ENCODE measurements around the gene RBMS3. TPM values are rescaled to one million over a fixed set of nuclear protein-coding genes. Genes with fewer than 3 reads are reported as not detected.
"Not testable (repeated sequence)": the region's sequence is repeated elsewhere in the genome, so short reads cannot be mapped to it uniquely, and the experiment has no call there.

The RBMS3 gene
- not detected for polyA plus RNA-seq

GRCh38 chr3:29280404-29281093 is at the start of gene RBMS3:
Gene RBMS3, plus strand, starts transcription at chr3:29281071.
- Mint-ChIP-seq H3K27me3 (ENCODE audit: low read depth in 3 of 3) (peaks cover 2 to 10% (median 4%) of the 10 kb centered on the region in 3 donors), H3K36me3 (no peaks in the 10 kb centered on the region), H3K4me3 (peak within 1 kb of the TSS; percentile 54 to 76 (median 73)), H3K27ac (no peak within 1 kb of the TSS), H3K9me3 (peaks cover 0 to 5% (median 0%) of the 10 kb centered on the region in 6 donors), H3K4me1 (peaks cover 14 to 19% of the 10 kb centered on the region in 2 donors)
- no peak for DNase-seq

GRCh38 chr3:29233126-29233525 is 47.7 kb upstream of the RBMS3 start:
- not testable (repeated sequence) for H3K4me3 Mint-ChIP-seq; DNase-seq; H3K4me1 Mint-ChIP-seq; H3K36me3 Mint-ChIP-seq; H3K27ac Mint-ChIP-seq; H3K27me3 Mint-ChIP-seq (ENCODE audit: low read depth in 3 of 3)
- peaks cover 0 to 30% (median 11%) of the 10 kb centered on the region in 6 donors for H3K9me3 Mint-ChIP-seq

GRCh38 chr3:29236146-29236840 is 44.6 kb upstream of the RBMS3 start:
- Mint-ChIP-seq H3K27me3 (ENCODE audit: low read depth in 3 of 3) (peaks cover 0 to under 1% (median 0%) of the 10 kb centered on the region in 3 donors), H3K27ac (no peak overlapping the region), H3K36me3 (no peaks in the 10 kb centered on the region), H3K9me3 (peaks cover 0 to 27% (median 7%) of the 10 kb centered on the region in 6 donors), H3K4me1 (no peaks in the 10 kb centered on the region), H3K4me3 (no peak overlapping the region)
- DNase-seq: no peak

GRCh38 chr3:29239376-29239775 is 41.5 kb upstream of the RBMS3 start:
- Mint-ChIP-seq H3K36me3 (no peaks in the 10 kb centered on the region), H3K4me3 (no peak overlapping the region), H3K27me3 (ENCODE audit: low read depth in 3 of 3) (peaks cover 0 to 2% (median 0%) of the 10 kb centered on the region in 3 donors), H3K9me3 (peaks cover 1 to 18% (median 4%) of the 10 kb centered on the region in 6 donors), H3K27ac (no peak overlapping the region), H3K4me1 (no peaks in the 10 kb centered on the region)
- no peak for DNase-seq

GRCh38 chr3:29240248-29240647 is 40.6 kb upstream of the RBMS3 start:
- no peak overlapping the region for H3K27ac Mint-ChIP-seq
- no peaks in the 10 kb centered on the region for H3K36me3 Mint-ChIP-seq
- H3K9me3 Mint-ChIP-seq: peaks cover 1 to 18% (median 4%) of the 10 kb centered on the region in 6 donors
- peaks cover 0 to 2% (median 0%) of the 10 kb centered on the region in 3 donors for H3K27me3 Mint-ChIP-seq (ENCODE audit: low read depth in 3 of 3)
- DNase-seq: no peak
- H3K4me1 Mint-ChIP-seq: no peaks in the 10 kb centered on the region
- no peak overlapping the region for H3K4me3 Mint-ChIP-seq

GRCh38 chr3:29240887-29241286 is 40.0 kb upstream of the RBMS3 start:
- Mint-ChIP-seq H3K4me3 (no peak overlapping the region), H3K27me3 (ENCODE audit: low read depth in 3 of 3) (peaks cover 0 to 2% (median 0%) of the 10 kb centered on the region in 3 donors), H3K4me1 (no peaks in the 10 kb centered on the region), H3K9me3 (peaks cover 1 to 18% (median 4%) of the 10 kb centered on the region in 6 donors), H3K27ac (no peak overlapping the region), H3K36me3 (no peaks in the 10 kb centered on the region)
- no peak for DNase-seq

GRCh38 chr3:29241855-29242254 is 39.0 kb upstream of the RBMS3 start:
- no peak for DNase-seq
- peaks cover 0 to 2% (median 0%) of the 10 kb centered on the region in 3 donors for H3K27me3 Mint-ChIP-seq (ENCODE audit: low read depth in 3 of 3)

GRCh38 chr3:29242296-29242695 is 38.6 kb upstream of the RBMS3 start:
- H3K9me3 Mint-ChIP-seq: peaks cover 2 to 13% (median 4%) of the 10 kb centered on the region in 6 donors
- H3K27me3 Mint-ChIP-seq (ENCODE audit: low read depth in 3 of 3): peaks cover 0 to 2% (median 0%) of the 10 kb centered on the region in 3 donors
- H3K27ac Mint-ChIP-seq: no peak overlapping the region
- no peak overlapping the region for H3K4me3 Mint-ChIP-seq
- no peaks in the 10 kb centered on the region for H3K36me3 Mint-ChIP-seq
- DNase-seq: no peak
- no peaks in the 10 kb centered on the region for H3K4me1 Mint-ChIP-seq

More at GRCh38 chr3:29241855-29242254, 39.0 kb upstream of the RBMS3 start:
- Mint-ChIP-seq H3K36me3 (no peaks in the 10 kb centered on the region), H3K4me1 (no peaks in the 10 kb centered on the region), H3K4me3 (no peak overlapping the region), H3K9me3 (peaks cover 1 to 13% (median 3%) of the 10 kb centered on the region in 6 donors), H3K27ac (no peak overlapping the region)

GRCh38 chr3:29245441-29245840 is 35.4 kb upstream of the RBMS3 start:
- no peak for DNase-seq
- no peak overlapping the region for H3K27ac Mint-ChIP-seq
- no peak overlapping the region for H3K4me3 Mint-ChIP-seq

GRCh38 chr3:29247088-29247745 is 33.7 kb upstream of the RBMS3 start:
- H3K27me3 Mint-ChIP-seq (ENCODE audit: low read depth in 3 of 3): no peaks in the 10 kb centered on the region
- H3K9me3 Mint-ChIP-seq: peaks cover 3 to 14% (median 6%) of the 10 kb centered on the region in 6 donors
- no peak overlapping the region for H3K27ac Mint-ChIP-seq
- no peaks in the 10 kb centered on the region for H3K4me1 Mint-ChIP-seq
- no peaks in the 10 kb centered on the region for H3K36me3 Mint-ChIP-seq
- no peak for DNase-seq
- H3K4me3 Mint-ChIP-seq: no peak overlapping the region

More at GRCh38 chr3:29245441-29245840, 35.4 kb upstream of the RBMS3 start:
- Mint-ChIP-seq H3K9me3 (peaks cover 6 to 21% (median 8%) of the 10 kb centered on the region in 6 donors), H3K4me1 (no peaks in the 10 kb centered on the region), H3K27me3 (ENCODE audit: low read depth in 3 of 3) (peaks cover 0 to 2% (median 0%) of the 10 kb centered on the region in 3 donors), H3K36me3 (no peaks in the 10 kb centered on the region)

GRCh38 chr3:29249829-29250345 is 31.0 kb upstream of the RBMS3 start:
- Mint-ChIP-seq H3K27ac (no peak overlapping the region), H3K27me3 (ENCODE audit: low read depth in 3 of 3) (no peaks in the 10 kb centered on the region), H3K9me3 (peaks cover 3 to 10% (median 8%) of the 10 kb centered on the region in 6 donors), H3K36me3 (no peaks in the 10 kb centered on the region), H3K4me3 (no peak overlapping the region), H3K4me1 (no peaks in the 10 kb centered on the region)
- no peak for DNase-seq

GRCh38 chr3:29255854-29256696 is 24.8 kb upstream of the RBMS3 start:
- H3K27ac Mint-ChIP-seq: no peak overlapping the region
- no peaks in the 10 kb centered on the region for H3K36me3 Mint-ChIP-seq
- DNase-seq: no peak
- H3K9me3 Mint-ChIP-seq: peaks cover 0 to 9% (median 1%) of the 10 kb centered on the region in 6 donors
- no peak overlapping the region for H3K4me3 Mint-ChIP-seq
- H3K27me3 Mint-ChIP-seq (ENCODE audit: low read depth in 3 of 3): peaks cover 0 to 3% (median 2%) of the 10 kb centered on the region in 3 donors
- H3K4me1 Mint-ChIP-seq: no peaks in the 10 kb centered on the region

GRCh38 chr3:29258161-29258560 is 22.7 kb upstream of the RBMS3 start:
- no peaks in the 10 kb centered on the region for H3K4me1 Mint-ChIP-seq
- H3K9me3 Mint-ChIP-seq: peaks cover 0 to 5% (median 2%) of the 10 kb centered on the region in 6 donors
- H3K27me3 Mint-ChIP-seq (ENCODE audit: low read depth in 3 of 3): peaks cover 0 to 3% (median 2%) of the 10 kb centered on the region in 3 donors
- no peak overlapping the region for H3K4me3 Mint-ChIP-seq
- no peaks in the 10 kb centered on the region for H3K36me3 Mint-ChIP-seq
- no peak overlapping the region for H3K27ac Mint-ChIP-seq
- DNase-seq: no peak
